Endothelial cell of umbilical vein (primary cell): Measurements from ENCODE around the gene PLEKHF1.

Experiments
- CTCF ChIP-seq, 2 donors: IDR thresholded peaks; 1 replicate in 1 of 2; 2 replicates in 1 of 2; pipeline ENCODE4 v1.5.1; 2011; ENCODE audit warnings: low read length in 2 of 2, mild to moderate bottlenecking in 2 of 2, moderate library complexity in 2 of 2, control low read depth in 1 of 2, inconsistent platforms in 1 of 2, low read depth in 1 of 2; ENCODE audit not compliant: insufficient read depth in 1 of 2; ENCODE audit errors: extremely low read depth in 1 of 2
- MAX ChIP-seq: IDR thresholded peaks from 2 replicates; pipeline ENCODE4 v1.6.1; 2011; ENCODE audit not compliant: insufficient read depth, insufficient read length

GRCh38 chr19:29687897-29688728, 22.9 kb downstream of the PLEKHF1 start:
- TF ChIP-seq CTCF (IDR thresholded peaks at IDR 0.05; ENCODE audit: extremely low read depth in 1 of 2, insufficient read depth in 1 of 2, low read depth in 1 of 2, low read length in 2 of 2) (no peak), MAX (no peak)
